SK-N-SH treated with all-trans-retinoic acid at 6 μM for 48 hours (cell line): ENCODE measurements around the gene NBAS.

Experiments
- CREB5 ChIP-seq: fragments of 250-450 bp; sonication (Bioruptor Pico); IDR thresholded peaks from 2 replicates; pipeline ENCODE4 v1.5.1; 2020; ENCODE audit warnings: low read depth, mild to moderate bottlenecking, moderate library complexity
- GLIS3 ChIP-seq: fragments of 250-450 bp; sonication (Bioruptor Pico); IDR thresholded peaks from 2 replicates; pipeline ENCODE4 v1.5.0; 2020; ENCODE audit warnings: mild to moderate bottlenecking, moderate library complexity
- OSR1 ChIP-seq: fragments of 250-450 bp; sonication (Bioruptor Pico); IDR thresholded peaks from 2 replicates; pipeline ENCODE4 v1.8.0; 2022; ENCODE audit warnings: moderate library complexity, mild to moderate bottlenecking, inconsistent platforms
- PATZ1 ChIP-seq: fragments of 250-450 bp; sonication (Bioruptor Pico); IDR thresholded peaks from 2 replicates; pipeline ENCODE4 v1.8.0; 2020; ENCODE audit warnings: mild to moderate bottlenecking, moderate library complexity, borderline replicate concordance
- ZNF565 ChIP-seq: fragments of 450-650 bp; formaldehyde crosslinking; conservative IDR thresholded peaks from 2 replicates; pipeline ENCODE4 v1.5.0; 2020; ENCODE audit warnings: low read depth, mild to moderate bottlenecking, moderate library complexity

- TF ChIP-seq CREB5 (no peak), GLIS3 (CRISPR knock-in tag) (no peak), ZNF565 (CRISPR knock-in tag) (no peak), OSR1 (CRISPR knock-in tag) (no peak), PATZ1 (CRISPR knock-in tag) (no peak)
Measured at GRCh38 chr2:15198051-15198450, 363.1 kb downstream of the NBAS start.
